ENCODE results near the gene TPM1. TPM values are rescaled to one million over a fixed set of nuclear protein-coding genes. Genes with fewer than 3 reads are reported as not detected.
A peak's percentile ranks its signal among the peaks of the same experiment; 100 is the strongest.

TPM1 gene
- total RNA-seq, 2 experiments from 2014 or later = 9.9 TPM

DNA sequence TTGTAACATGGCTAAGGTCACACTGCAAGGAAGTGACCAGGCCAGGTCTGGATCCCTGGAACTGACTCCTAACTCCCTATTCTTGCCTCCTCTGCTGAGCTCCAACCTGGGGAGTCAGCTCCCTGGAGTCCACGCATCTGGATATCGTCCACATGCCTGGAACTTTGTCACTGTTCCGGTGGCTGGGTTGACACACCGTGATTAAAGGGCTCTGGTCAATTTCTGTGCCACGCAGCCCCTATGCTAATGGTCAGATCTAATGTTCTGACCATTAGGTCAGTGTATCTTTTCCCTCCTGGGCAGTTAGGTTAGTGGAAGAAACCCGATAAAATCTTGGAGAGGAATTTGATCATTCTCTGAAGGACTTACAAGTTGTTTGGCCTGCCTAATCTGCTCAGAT, 1.6 kb upstream of the TPM1 start:
- peaks cover 6% of the 10 kb centered on the region for H3K4me1 Mint-ChIP-seq
- no peak overlapping the region for H3K27ac Mint-ChIP-seq
- no peak for ATAC-seq (ENCODE audit: low read depth)
- DNase-seq = no peak
- H3K9me3 Mint-ChIP-seq = no peaks in the 10 kb centered on the region
- POLR2A ChIA-PET = no interaction called here
- no peak overlapping the region for H3K4me3 Mint-ChIP-seq
- H3K36me3 Mint-ChIP-seq = no peaks in the 10 kb centered on the region
- peaks cover 73% of the 10 kb centered on the region for H3K27me3 Mint-ChIP-seq

DNA sequence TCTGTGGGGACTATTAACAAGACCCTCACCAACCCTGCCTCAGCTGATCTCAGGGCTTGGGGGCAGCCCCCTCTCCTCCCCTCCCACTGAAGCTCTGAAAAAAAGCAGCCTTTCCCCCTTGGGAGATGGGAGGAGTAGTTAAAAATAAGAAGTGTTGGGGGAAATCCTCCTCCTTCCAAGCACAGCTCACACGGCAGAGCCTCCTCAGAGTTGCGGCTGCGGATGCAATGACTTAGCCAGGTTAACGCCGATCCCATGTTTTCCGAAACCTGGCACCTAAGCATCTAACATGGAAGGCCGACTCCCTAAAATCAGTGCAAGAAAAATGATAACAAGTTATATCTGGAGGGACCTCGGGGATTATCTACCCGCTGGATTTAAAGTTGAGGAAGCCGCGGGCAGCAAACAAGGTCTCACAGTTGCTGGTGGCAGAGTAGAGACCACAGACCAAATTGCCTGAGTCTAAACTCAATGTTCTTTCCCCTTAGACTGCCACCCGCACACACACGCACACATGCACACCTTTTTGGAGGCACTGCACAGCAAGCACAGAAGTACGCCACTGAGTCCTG, 1.1 kb upstream of the TPM1 start:
- Mint-ChIP-seq H3K27me3 (peaks cover 72% of the 10 kb centered on the region), H3K27ac (no peak overlapping the region), H3K9me3 (no peaks in the 10 kb centered on the region), H3K4me3 (no peak overlapping the region), H3K36me3 (no peaks in the 10 kb centered on the region), H3K4me1 (peaks cover 6% of the 10 kb centered on the region)
- no peak for ATAC-seq (ENCODE audit: low read depth)
- POLR2A ChIA-PET = no interaction called here
- DNase-seq = no peak

DNA sequence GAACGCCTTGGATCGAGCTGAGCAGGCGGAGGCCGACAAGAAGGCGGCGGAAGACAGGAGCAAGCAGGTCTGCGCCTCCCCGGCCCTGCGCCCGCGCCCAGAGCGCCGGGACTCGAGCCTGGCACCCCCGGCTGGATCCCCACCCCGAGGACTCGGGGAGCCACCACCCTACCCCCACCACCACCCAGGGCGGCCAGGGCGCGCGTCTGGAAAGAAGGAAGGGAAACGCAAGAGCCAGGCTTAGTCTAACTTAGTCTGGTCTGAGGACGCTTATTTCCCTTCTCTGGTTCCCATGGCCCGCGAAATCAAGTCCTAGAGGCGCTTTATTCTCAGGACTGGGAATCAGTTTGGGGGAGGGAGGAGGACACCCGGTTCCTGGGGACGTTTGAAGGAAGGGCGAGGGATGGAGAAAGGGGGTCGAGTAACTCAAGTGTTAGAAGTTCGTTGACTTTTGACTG, 359 bp downstream of the TPM1 start:
- DNase-seq = no peak
- POLR2A ChIA-PET = no interaction called here
- Mint-ChIP-seq H3K27ac (no peak overlapping the region), H3K9me3 (no peaks in the 10 kb centered on the region), H3K27me3 (peaks cover 83% of the 10 kb centered on the region), H3K36me3 (no peaks in the 10 kb centered on the region), H3K4me3 (peak overlapping the region; percentile 66), H3K4me1 (peaks cover 7% of the 10 kb centered on the region)
- ATAC-seq (ENCODE audit: low read depth) = no peak

DNA sequence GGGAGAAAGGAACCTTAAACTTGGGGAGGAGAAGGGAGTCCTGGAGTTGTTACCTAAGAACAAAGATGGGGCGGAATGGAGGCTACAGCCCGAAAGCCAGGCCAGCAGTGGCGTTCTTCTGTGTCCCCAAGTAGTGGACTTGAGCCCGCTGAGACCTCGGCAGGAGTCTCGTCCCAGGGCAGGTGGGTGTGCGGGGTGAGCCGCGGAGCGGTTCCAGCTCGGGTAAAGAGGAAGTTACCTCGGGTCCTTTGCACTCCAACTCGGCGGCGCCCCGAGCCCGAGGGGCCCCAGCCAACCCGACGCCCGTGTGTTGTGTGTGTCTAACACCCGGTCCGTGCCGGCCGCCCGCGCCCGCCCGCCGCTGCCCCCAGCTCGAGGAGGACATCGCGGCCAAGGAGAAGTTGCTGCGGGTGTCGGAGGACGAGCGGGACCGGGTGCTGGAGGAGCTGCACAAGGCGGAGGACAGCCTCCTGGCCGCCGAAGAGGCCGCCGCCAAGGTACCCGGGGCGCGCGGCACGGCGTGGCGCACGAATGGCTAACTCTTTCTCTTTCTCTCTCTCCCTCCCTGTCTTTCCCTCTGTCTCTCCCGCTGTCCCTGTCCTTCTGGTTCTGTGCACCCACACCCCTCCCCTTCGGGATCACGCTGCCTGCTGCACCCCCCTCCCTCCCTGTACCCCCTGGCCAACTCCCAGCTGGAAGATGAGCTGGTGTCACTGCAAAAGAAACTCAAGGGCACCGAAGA, 959 bp downstream of the TPM1 start:
- Mint-ChIP-seq H3K27ac (no peak overlapping the region), H3K27me3 (peaks cover 82% of the 10 kb centered on the region), H3K9me3 (no peaks in the 10 kb centered on the region), H3K4me1 (peaks cover 7% of the 10 kb centered on the region), H3K36me3 (no peaks in the 10 kb centered on the region), H3K4me3 (peak overlapping the region; percentile 66)
- POLR2A ChIA-PET = no interaction called here
- DNase-seq = peak; percentile 39
- ATAC-seq (ENCODE audit: low read depth) = no peak

DNA sequence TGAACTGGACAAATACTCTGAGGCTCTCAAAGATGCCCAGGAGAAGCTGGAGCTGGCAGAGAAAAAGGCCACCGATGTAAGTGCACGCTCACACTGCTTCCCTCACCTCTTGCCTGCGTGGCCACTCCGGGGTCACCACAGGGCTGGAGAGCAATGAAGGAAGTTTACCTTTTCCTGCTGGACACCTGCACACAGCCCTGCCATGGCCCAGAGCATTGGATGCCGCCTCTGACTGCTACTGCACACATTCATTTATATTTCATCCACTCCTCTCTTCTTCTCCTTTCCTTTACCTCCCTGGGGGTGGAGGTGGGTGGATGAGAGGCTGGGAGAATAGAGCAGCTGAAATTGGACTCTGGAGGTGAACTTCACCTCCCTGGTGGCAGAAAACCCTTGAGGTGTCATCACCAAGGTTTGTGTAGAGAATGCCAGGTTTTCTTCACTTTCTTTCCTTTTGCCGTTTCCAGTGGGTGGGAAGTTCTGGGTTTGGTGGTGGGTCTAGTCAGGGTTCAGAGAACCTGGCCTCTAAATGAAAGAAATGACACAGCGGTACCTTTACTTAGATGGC, 1.6 kb downstream of the TPM1 start:
- POLR2A ChIA-PET = no interaction called here
- Mint-ChIP-seq H3K4me1 (peaks cover 12% of the 10 kb centered on the region), H3K27ac (no peak overlapping the region), H3K9me3 (no peaks in the 10 kb centered on the region), H3K4me3 (peak overlapping the region; percentile 66), H3K27me3 (peaks cover 81% of the 10 kb centered on the region), H3K36me3 (no peaks in the 10 kb centered on the region)
- DNase-seq (no peak), ATAC-seq (ENCODE audit: low read depth) (no peak)

DNA sequence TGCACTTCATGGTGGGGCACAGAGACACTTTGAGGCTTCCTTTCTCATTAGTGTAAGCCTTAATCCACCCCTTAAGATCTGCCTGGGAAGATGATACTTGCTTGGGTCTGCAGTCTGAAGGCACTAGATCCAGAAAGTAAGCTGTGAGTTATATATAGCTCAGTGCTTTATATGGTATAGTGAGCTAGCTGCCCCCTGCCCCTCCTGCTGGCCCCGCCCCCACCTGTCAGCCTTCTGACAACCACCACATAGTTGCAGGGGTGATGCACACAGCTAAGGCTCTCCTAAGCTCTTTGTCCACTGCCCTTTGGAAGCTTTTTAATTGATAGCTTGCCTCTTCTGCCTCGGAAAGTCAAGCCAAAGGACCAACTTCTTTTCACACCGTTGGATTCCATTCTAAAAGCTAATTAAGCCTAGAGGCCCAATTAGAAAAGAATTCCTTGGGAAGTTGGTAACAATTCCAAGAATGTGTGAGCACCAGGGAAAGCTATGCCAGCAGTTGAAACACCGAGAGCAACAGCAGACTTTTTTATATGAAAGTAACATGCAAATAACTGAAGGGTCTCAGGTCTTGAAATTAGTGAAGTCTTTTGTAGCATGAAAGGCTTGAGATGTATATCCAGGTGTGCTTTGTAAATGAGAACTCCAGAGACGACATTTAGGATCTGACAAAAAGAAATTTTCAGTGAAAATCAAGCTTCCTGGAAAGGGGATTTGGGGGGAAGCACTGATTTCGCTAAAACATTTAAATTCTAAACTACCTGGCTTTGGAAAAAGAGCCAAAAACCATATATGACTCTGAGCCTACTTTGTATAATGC, 2.3 kb downstream of the TPM1 start:
- Mint-ChIP-seq H3K4me3 (no peak overlapping the region), H3K9me3 (no peaks in the 10 kb centered on the region), H3K36me3 (no peaks in the 10 kb centered on the region), H3K4me1 (peaks cover 17% of the 10 kb centered on the region), H3K27ac (no peak overlapping the region), H3K27me3 (peaks cover 79% of the 10 kb centered on the region)
- no peak for ATAC-seq (ENCODE audit: low read depth)
- DNase-seq = no peak
- POLR2A ChIA-PET = no interaction called here

DNA sequence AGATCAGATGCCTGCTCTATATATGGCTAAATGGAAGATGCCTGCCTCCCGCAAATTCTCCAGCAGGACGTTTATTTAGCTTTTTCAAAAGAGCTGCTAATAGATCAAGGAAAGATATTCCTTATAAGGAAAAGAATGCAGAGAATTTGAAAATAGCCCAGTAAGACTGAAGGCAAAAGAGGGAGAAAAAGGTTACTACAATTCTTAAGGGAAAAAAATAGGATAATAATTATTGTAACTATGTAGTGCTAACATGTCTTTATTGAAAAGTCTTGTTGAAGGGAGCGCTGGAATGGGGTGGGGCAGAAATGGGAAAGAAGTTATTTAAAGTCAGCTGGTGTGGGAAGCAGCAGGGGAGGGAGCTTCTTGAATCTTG, 2.9 kb downstream of the TPM1 start:
- H3K4me3 Mint-ChIP-seq = no peak overlapping the region
- no peaks in the 10 kb centered on the region for H3K9me3 Mint-ChIP-seq
- no peak for ATAC-seq (ENCODE audit: low read depth)
- H3K4me1 Mint-ChIP-seq = peaks cover 20% of the 10 kb centered on the region
- no peak overlapping the region for H3K27ac Mint-ChIP-seq
- POLR2A ChIA-PET = no interaction called here
- peaks cover 75% of the 10 kb centered on the region for H3K27me3 Mint-ChIP-seq
- no peaks in the 10 kb centered on the region for H3K36me3 Mint-ChIP-seq
- DNase-seq = no peak

DNA sequence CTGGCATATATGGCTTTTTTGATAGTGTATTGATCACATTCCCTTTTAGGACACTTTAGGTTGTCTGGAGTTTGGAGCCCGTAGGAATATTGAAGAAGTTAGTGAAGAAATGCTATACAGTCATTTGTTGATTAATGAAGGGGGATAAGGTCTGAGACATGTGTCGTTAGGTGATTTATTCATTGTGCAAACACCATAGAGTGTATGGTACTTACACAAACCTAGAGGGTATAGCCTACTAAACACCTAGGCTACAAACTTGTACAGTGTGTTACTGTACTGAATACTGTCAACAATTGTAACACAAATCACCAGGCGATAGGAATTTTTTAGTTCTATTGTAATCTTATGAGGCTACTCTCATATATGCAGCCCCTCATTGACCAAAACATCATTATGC, 3.3 kb downstream of the TPM1 start:
- Mint-ChIP-seq H3K4me1 (peaks cover 20% of the 10 kb centered on the region), H3K27ac (no peak overlapping the region), H3K27me3 (peaks cover 72% of the 10 kb centered on the region), H3K4me3 (no peak overlapping the region), H3K36me3 (no peaks in the 10 kb centered on the region), H3K9me3 (no peaks in the 10 kb centered on the region)
- POLR2A ChIA-PET = no interaction called here
- no peak for DNase-seq
- no peak for ATAC-seq (ENCODE audit: low read depth)

DNA sequence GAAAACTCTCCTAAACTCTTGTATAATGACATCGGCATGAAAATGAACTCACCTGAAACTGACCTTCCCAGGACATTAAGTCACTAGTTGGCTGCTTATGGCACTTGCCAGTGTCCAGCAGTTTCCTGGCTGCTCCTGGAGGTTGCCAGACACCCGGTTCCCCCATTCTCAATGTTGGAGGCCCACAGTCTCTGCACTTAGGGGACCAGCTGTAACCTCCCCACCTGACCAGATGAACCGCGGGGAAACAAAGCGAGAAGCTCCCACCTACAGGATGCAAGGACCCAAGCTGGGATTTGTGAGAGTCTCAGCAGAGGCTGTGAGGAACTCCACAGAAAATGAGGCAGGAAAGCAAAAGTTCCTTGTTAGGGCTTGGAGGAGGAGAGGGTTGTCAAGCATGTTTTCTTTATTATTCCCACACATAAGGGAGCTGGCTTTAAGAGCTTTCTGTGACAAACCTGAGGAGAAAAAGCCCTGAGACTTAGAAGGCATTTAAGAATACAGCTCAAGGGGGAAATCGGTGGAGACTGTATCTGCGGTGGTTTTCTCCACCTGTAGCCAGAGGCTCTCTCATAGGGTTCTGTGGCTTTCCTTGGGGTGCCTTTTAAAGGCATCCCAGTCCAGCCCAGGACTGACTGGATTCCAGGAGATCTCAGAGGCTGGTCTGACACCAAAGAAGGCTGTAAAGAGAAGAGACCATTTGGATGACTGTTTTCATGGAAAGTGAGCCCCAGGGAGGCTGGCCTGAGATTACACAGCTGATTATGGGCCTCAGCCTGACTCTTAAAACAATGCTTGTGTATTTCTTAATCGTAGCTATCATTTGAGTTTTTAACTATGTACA, 4.6 kb downstream of the TPM1 start:
- Mint-ChIP-seq H3K27me3 (peaks cover 60% of the 10 kb centered on the region), H3K27ac (no peak overlapping the region), H3K36me3 (no peaks in the 10 kb centered on the region), H3K4me1 (peaks cover 20% of the 10 kb centered on the region), H3K4me3 (peak overlapping the region; percentile 87), H3K9me3 (no peaks in the 10 kb centered on the region)
- POLR2A ChIA-PET = no interaction called here
- no peak for DNase-seq
- ATAC-seq (ENCODE audit: low read depth) = no peak

DNA sequence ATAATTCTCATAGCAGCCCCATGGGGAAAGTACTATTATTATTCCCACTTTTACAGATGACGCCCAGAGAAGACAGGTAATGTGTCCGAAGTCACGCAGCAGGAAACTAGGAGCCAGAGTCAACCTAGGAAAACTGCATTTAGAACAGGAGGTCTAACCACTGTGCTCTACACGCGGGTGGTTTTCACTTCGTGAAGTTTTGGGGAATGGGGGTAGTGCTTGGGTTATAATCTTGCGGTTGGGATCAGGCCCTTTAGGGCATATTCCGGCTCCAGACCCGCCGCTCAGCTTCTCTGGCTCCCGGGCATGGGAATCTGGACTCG, 5.2 kb downstream of the TPM1 start:
- Mint-ChIP-seq H3K36me3 (no peaks in the 10 kb centered on the region), H3K9me3 (no peaks in the 10 kb centered on the region), H3K4me3 (peak overlapping the region; percentile 87), H3K27ac (no peak overlapping the region), H3K27me3 (peaks cover 58% of the 10 kb centered on the region), H3K4me1 (peaks cover 20% of the 10 kb centered on the region)
- DNase-seq = no peak
- ATAC-seq (ENCODE audit: low read depth) = no peak
- POLR2A ChIA-PET = no interaction called here

DNA sequence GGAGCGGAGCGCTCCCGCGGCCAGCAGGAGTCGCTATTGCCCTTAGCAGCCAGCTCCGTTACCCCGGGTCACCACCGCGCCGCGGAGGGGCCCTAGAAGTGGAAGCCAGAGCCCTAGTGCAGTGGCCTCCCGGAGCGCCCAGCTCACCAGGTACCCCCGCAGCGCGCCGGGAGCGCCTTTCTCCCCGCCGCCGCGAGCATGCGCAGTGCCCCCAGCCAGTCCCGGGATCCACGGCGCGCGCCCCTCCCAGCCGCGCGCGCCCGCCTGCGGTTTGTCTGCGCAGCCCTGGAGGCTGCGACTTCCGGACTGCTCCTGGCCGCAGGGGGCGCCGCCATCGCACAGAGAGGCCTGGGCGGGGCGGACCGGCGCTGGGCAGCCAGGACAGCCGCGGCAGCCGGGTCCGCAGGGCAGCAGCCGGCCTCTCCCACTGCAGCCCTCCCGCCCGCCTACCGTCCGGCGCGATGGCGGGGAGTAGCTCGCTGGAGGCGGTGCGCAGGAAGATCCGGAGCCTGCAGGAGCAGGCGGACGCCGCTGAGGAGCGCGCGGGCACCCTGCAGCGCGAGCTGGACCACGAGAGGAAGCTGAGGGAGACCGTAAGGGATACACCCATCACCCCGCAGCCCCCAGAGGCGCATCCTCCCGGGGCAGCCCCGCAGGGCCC, 5.7 kb downstream of the TPM1 start:
- Mint-ChIP-seq H3K4me1 (peaks cover 17% of the 10 kb centered on the region), H3K36me3 (no peaks in the 10 kb centered on the region), H3K27me3 (peaks cover 53% of the 10 kb centered on the region), H3K9me3 (no peaks in the 10 kb centered on the region), H3K27ac (no peak overlapping the region), H3K4me3 (peak overlapping the region; percentile 87)
- POLR2A ChIA-PET = no interaction called here
- DNase-seq (peak; percentile 93), ATAC-seq (ENCODE audit: low read depth) (peak; percentile 86)

DNA sequence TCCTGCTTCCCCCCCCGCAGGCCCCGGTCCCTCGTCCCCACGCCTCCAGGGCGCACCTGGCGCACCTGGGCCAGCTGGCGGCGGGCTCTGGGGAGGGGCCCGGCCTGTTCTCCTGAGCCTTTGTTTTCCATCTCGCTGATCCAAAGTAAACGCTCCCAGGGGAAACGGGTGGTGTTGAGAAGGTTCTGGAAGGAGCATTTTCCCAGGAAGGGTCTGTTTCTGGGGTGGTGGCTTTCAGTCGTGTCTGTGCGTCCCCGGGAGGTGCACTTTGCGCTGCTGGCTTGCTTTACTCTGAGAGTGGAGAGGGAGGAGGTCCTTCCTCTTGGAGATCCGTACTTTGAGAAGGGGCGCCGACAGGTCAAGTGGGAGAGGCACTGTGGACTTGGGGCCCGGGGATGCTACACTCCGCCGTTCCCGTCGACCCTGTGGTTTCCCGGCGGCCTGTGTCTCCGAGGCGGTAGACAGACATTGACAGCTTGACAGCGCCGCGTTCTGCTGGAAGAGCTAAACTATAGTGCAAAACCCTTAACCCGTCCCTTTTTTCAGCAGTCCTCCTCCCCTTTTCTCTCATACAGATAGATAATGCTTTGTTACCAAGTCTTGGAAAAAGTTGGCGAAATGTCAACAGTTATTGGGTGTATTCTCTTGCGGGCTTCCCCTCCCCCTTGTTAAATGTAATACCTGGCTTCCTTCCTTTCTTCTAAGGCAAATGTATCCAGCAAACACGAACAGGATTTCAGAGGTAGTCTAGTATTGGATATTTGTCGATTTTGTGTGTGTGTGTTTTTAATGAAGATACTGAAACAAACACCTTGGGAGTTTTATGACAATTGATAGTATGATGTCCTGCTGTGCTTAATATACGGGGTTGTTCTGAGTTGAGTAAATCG, 6.5 kb downstream of the TPM1 start:
- Mint-ChIP-seq H3K9me3 (no peaks in the 10 kb centered on the region), H3K36me3 (no peaks in the 10 kb centered on the region), H3K4me3 (peak overlapping the region; percentile 87), H3K4me1 (peaks cover 16% of the 10 kb centered on the region), H3K27ac (peak overlapping the region; percentile 70), H3K27me3 (peaks cover 46% of the 10 kb centered on the region)
- POLR2A ChIA-PET = no interaction called here
- DNase-seq (no peak), ATAC-seq (ENCODE audit: low read depth) (no peak)
